ELR (cell line): ENCODE measurements around the gene COL13A1.
A peak's percentile ranks its signal among the peaks of the same experiment; 100 is the strongest.

Experiments used
- DNase-seq: peaks from one replicate; pipeline ENCODE4 v3.0.0-alpha.2; 2015; ENCODE audit warnings: low read depth

COL13A1 gene

GRCh38 chr10:69820817-69821216, 19.1 kb downstream of the COL13A1 start:
- DNase-seq: no peak

GRCh38 chr10:69825604-69826003, 23.9 kb downstream of the COL13A1 start:
- DNase-seq: no peak

GRCh38 chr10:69826094-69826493, 24.4 kb downstream of the COL13A1 start:
- DNase-seq: no peak

- no peak for DNase-seq
These were observed 25.3 kb downstream of the COL13A1 start for GRCh38 chr10:69826789-69827554.

GRCh38 chr10:69828144-69828870, 26.6 kb downstream of the COL13A1 start:
- no peak for DNase-seq

- no peak for DNase-seq
These were observed 28.1 kb downstream of the COL13A1 start for GRCh38 chr10:69829775-69830174.

- DNase-seq: peak; percentile 61
These were observed 29.6 kb downstream of the COL13A1 start for GRCh38 chr10:69831231-69831855.

- DNase-seq: no peak
These were observed 33.5 kb downstream of the COL13A1 start for GRCh38 chr10:69835233-69835632.

GRCh38 chr10:69835875-69836730, 34.4 kb downstream of the COL13A1 start:
- no peak for DNase-seq

GRCh38 chr10:69836731-69837030, 35.0 kb downstream of the COL13A1 start:
- DNase-seq: no peak

GRCh38 chr10:69837261-69837660, 35.6 kb downstream of the COL13A1 start:
- DNase-seq: no peak

- no peak for DNase-seq
These were observed 36.7 kb downstream of the COL13A1 start for GRCh38 chr10:69838418-69838817.

- peak; percentile 91 for DNase-seq
These were observed 37.1 kb downstream of the COL13A1 start for GRCh38 chr10:69838853-69839252.

- peak; percentile 91 for DNase-seq
These were observed 38.1 kb downstream of the COL13A1 start for GRCh38 chr10:69839696-69840345.

- no peak for DNase-seq
These were observed 39.1 kb downstream of the COL13A1 start for GRCh38 chr10:69840773-69841172.

- DNase-seq: no peak
These were observed 40.3 kb downstream of the COL13A1 start for GRCh38 chr10:69842020-69842419.

GRCh38 chr10:69842882-69843281, 41.2 kb downstream of the COL13A1 start:
- DNase-seq: no peak

- DNase-seq: no peak
These were observed 42.2 kb downstream of the COL13A1 start for GRCh38 chr10:69843923-69844322.

- no peak for DNase-seq
These were observed 43.0 kb downstream of the COL13A1 start for GRCh38 chr10:69844698-69845097.

- DNase-seq: peak; percentile 81
These were observed 44.0 kb downstream of the COL13A1 start for GRCh38 chr10:69845574-69846292.

GRCh38 chr10:69846293-69846921, 44.7 kb downstream of the COL13A1 start:
- DNase-seq: no peak
